Upper lobe of left lung (tissue), 4 donors: ENCODE data around the gene COA8.

Experiments
- POLR2A ChIP-seq, 4 donors: fragments of 450-650 bp; IDR thresholded peaks; one replicate each; pipeline ENCODE4 v1.5.1; 2016 to 2017; ENCODE audit warnings: antibody characterized with exemption in 4 of 4, mild to moderate bottlenecking in 2 of 4
- TF ChIP-seq, protein P1 (sequence below), 6 experiments: fragments of 450-650 bp in 4 of 6; fragments of 200-600 bp in 2 of 6; sonication (generic) in 2 of 6; IDR thresholded peaks; one replicate each; pipeline ENCODE4 v1.5.1; 2016 to 2019; ENCODE audit warnings: antibody characterized with exemption in 6 of 6

DNA sequence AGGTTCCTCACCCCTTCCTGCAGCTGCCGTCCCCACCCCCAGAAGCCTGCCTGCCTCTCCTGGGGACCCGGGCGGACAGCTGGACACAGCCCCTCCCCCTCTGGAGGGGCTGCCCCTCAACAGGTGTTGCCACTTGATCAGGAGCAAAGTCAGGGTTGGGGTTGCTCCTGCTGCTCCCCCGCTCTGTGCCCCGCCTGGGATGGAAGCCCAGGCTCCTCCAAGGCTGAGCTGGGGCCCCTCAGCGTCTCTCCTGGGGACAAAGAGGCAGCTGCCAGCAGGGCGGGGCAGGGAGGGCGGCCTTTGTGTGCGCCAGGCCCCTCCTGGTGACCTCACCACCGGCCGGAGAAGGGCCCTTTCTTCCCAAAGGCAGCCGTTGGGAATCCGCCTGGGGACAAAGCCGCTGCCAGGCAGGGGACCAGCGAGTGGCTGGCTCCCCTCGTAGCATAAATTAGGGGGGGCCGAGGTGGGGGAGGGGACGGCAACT lies 20.1 kb upstream of the COA8 start:
- TF ChIP-seq POLR2A (IDR thresholded peaks at IDR 0.05) = no peak
- TF ChIP-seq, protein P1, sequence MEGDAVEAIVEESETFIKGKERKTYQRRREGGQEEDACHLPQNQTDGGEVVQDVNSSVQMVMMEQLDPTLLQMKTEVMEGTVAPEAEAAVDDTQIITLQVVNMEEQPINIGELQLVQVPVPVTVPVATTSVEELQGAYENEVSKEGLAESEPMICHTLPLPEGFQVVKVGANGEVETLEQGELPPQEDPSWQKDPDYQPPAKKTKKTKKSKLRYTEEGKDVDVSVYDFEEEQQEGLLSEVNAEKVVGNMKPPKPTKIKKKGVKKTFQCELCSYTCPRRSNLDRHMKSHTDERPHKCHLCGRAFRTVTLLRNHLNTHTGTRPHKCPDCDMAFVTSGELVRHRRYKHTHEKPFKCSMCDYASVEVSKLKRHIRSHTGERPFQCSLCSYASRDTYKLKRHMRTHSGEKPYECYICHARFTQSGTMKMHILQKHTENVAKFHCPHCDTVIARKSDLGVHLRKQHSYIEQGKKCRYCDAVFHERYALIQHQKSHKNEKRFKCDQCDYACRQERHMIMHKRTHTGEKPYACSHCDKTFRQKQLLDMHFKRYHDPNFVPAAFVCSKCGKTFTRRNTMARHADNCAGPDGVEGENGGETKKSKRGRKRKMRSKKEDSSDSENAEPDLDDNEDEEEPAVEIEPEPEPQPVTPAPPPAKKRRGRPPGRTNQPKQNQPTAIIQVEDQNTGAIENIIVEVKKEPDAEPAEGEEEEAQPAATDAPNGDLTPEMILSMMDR (IDR thresholded peaks at IDR 0.05) = no peak
